HCT116 (cell line): ENCODE data around the gene CLEC4G.

ENCODE experiments used
- ATF3 ChIP-seq: IDR thresholded peaks from 2 replicates; pipeline ENCODE4 v1.6.1; 2012
- CBX3 ChIP-seq: IDR thresholded peaks from 2 replicates; pipeline ENCODE4 v1.6.1; 2012; ENCODE audit warnings: low read depth
- CEBPB ChIP-seq: IDR thresholded peaks from 2 replicates; pipeline ENCODE4 v1.6.1; 2012; ENCODE audit warnings: low read depth
- EZH2 ChIP-seq: fragments of 200-600 bp; sonication (generic); IDR thresholded peaks from 2 replicates; pipeline ENCODE4 v1.6.1; 2017; ENCODE audit warnings: antibody characterized with exemption, mixed run types
- EZH2phosphoT487 ChIP-seq: fragments of 200-600 bp; IDR thresholded peaks from 2 replicates; pipeline ENCODE4 v1.6.1; 2018; ENCODE audit warnings: antibody characterized with exemption, borderline replicate concordance
- POLR2AphosphoS5 ChIP-seq: IDR thresholded peaks from 2 replicates; pipeline ENCODE4 v1.6.1; 2011; ENCODE audit warnings: mild to moderate bottlenecking, low read depth, low read length, moderate library complexity
- SIN3A ChIP-seq: IDR thresholded peaks from 2 replicates; pipeline ENCODE4 v1.6.1; 2012; ENCODE audit warnings: low read depth
- YY1 ChIP-seq: IDR thresholded peaks from 2 replicates; pipeline ENCODE4 v1.6.1; 2011; ENCODE audit warnings: low read length, low read depth, moderate library complexity, mild to moderate bottlenecking; ENCODE audit not compliant: insufficient replicate concordance; ENCODE audit errors: extremely low read depth
- ZNF274 ChIP-seq: fragments of 200-500 bp; sonication (Bioruptor generic); IDR thresholded peaks from 2 replicates; pipeline ENCODE4 v1.6.1; 2014; ENCODE audit warnings: mild to moderate bottlenecking, low read depth, low read length, inconsistent platforms
- TF ChIP-seq, protein P1 (sequence below), 3 experiments: fragments of 200-600 bp in 1 of 3; sonication (generic) in 1 of 3; IDR thresholded peaks in 2 of 3; conservative IDR thresholded peaks in 1 of 3; 2 replicates each; pipeline ENCODE4 v1.5.1; 2012 to 2017; ENCODE audit warnings: low read depth in 2 of 3, low read length in 2 of 3, antibody characterized with exemption in 1 of 3, borderline replicate concordance in 1 of 3, control low read depth in 1 of 3, mild to moderate bottlenecking in 1 of 3, mixed read lengths in 1 of 3, mixed run types in 1 of 3, moderate library complexity in 1 of 3; ENCODE audit not compliant: insufficient read depth in 1 of 3
- TF ChIP-seq, protein P2 (sequence below): IDR thresholded peaks from 2 replicates; pipeline ENCODE4 v1.6.1; 2012
- TF ChIP-seq, protein P3 (sequence below): IDR thresholded peaks from 2 replicates; pipeline ENCODE4 v1.6.1; 2012; ENCODE audit warnings: low read depth

DNA sequence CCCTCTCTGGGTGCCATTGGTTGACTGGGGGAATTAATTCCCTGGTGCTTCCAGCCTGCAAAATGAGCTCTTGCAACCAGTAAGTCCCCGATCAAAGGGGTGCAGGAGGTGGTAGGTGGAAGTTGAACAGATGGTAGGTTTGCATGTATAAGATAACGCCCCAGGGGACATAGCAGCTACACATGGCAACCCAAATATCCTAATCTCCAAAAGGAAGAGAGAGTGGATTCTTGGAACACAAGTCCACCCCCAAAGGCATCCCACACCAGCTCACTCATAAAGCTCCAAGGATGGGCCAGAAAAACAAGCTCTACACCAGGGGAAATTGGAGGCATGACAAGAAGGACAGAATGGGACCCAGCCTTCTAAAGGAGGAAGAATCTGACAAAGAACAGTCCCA, 10.7 kb upstream of the CLEC4G start:
- TF ChIP-seq, protein P1, sequence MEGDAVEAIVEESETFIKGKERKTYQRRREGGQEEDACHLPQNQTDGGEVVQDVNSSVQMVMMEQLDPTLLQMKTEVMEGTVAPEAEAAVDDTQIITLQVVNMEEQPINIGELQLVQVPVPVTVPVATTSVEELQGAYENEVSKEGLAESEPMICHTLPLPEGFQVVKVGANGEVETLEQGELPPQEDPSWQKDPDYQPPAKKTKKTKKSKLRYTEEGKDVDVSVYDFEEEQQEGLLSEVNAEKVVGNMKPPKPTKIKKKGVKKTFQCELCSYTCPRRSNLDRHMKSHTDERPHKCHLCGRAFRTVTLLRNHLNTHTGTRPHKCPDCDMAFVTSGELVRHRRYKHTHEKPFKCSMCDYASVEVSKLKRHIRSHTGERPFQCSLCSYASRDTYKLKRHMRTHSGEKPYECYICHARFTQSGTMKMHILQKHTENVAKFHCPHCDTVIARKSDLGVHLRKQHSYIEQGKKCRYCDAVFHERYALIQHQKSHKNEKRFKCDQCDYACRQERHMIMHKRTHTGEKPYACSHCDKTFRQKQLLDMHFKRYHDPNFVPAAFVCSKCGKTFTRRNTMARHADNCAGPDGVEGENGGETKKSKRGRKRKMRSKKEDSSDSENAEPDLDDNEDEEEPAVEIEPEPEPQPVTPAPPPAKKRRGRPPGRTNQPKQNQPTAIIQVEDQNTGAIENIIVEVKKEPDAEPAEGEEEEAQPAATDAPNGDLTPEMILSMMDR (IDR thresholded peaks at IDR 0.05 in 2 of 3, conservative IDR thresholded peaks at IDR 0.05 in 1 of 3; ENCODE audit: borderline replicate concordance in 1 of 3, insufficient read depth in 1 of 3, low read depth in 2 of 3, low read length in 2 of 3) = no peak
- TF ChIP-seq ZNF274 = no peak
- no peak for TF ChIP-seq SIN3A
- TF ChIP-seq CBX3 = no peak
- TF ChIP-seq ATF3 = no peak
- no peak for TF ChIP-seq EZH2
- TF ChIP-seq, protein P2, sequence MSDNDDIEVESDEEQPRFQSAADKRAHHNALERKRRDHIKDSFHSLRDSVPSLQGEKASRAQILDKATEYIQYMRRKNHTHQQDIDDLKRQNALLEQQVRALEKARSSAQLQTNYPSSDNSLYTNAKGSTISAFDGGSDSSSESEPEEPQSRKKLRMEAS = no peak
- TF ChIP-seq, protein P3, sequence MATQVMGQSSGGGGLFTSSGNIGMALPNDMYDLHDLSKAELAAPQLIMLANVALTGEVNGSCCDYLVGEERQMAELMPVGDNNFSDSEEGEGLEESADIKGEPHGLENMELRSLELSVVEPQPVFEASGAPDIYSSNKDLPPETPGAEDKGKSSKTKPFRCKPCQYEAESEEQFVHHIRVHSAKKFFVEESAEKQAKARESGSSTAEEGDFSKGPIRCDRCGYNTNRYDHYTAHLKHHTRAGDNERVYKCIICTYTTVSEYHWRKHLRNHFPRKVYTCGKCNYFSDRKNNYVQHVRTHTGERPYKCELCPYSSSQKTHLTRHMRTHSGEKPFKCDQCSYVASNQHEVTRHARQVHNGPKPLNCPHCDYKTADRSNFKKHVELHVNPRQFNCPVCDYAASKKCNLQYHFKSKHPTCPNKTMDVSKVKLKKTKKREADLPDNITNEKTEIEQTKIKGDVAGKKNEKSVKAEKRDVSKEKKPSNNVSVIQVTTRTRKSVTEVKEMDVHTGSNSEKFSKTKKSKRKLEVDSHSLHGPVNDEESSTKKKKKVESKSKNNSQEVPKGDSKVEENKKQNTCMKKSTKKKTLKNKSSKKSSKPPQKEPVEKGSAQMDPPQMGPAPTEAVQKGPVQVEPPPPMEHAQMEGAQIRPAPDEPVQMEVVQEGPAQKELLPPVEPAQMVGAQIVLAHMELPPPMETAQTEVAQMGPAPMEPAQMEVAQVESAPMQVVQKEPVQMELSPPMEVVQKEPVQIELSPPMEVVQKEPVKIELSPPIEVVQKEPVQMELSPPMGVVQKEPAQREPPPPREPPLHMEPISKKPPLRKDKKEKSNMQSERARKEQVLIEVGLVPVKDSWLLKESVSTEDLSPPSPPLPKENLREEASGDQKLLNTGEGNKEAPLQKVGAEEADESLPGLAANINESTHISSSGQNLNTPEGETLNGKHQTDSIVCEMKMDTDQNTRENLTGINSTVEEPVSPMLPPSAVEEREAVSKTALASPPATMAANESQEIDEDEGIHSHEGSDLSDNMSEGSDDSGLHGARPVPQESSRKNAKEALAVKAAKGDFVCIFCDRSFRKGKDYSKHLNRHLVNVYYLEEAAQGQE = no peak
- no peak for TF ChIP-seq YY1
- TF ChIP-seq POLR2AphosphoS5 = no peak
- no peak for TF ChIP-seq CEBPB
- TF ChIP-seq EZH2phosphoT487 = no peak
